Heart left ventricle (tissue), 16 donors: ENCODE data around the gene CALML4. TPM values are rescaled to one million over a fixed set of nuclear protein-coding genes. Genes with fewer than 3 reads are reported as not detected.
"Not testable (repeated sequence)": the region's sequence is repeated elsewhere in the genome, so short reads cannot be mapped to it uniquely, and the experiment has no call there.

Experiments used
- ATAC-seq, 4 donors: fragments of 200-7000 bp; cut with Tn5 transposase; one replicate each; pipeline ENCODE4 v1.9.1; 2020 to 2022; ENCODE audit warnings: moderate library complexity in 4 of 4, mild to moderate bottlenecking in 3 of 4, moderate number of reproducible peaks in 1 of 4
- DNase-seq, 5 donors: peaks; one replicate each; pipeline ENCODE4 v3.0.0-alpha.2; 2020
- H3K27ac ChIP-seq, 12 donors: fragments of 200-600 bp; sonication (generic) in 4 of 12; one replicate each; pipeline versions ENCODE4 v1.5.0 to v1.8.0; 2016 to 2022; ENCODE audit warnings: mild to moderate bottlenecking in 2 of 12
- H3K27me3 ChIP-seq, 9 donors: fragments of 200-600 bp; sonication (generic) in 2 of 9; one replicate each; pipeline versions ENCODE4 v1.5.1 to v1.8.0; 2016 to 2022; ENCODE audit warnings: mild to moderate bottlenecking in 3 of 9
- H3K36me3 ChIP-seq, 9 donors: fragments of 200-600 bp; sonication (generic) in 2 of 9; one replicate each; pipeline versions ENCODE4 v1.5.0 to v1.8.0; 2018 to 2022; ENCODE audit warnings: mild to moderate bottlenecking in 2 of 9
- H3K4me1 ChIP-seq, 12 donors: fragments of 200-600 bp; sonication (generic) in 4 of 12; one replicate each; pipeline versions ENCODE4 v1.5.0 to v1.8.0; 2016 to 2022; ENCODE audit warnings: mild to moderate bottlenecking in 3 of 12
- H3K4me3 ChIP-seq, 12 donors: fragments of 200-600 bp; sonication (generic) in 4 of 12; one replicate each; pipeline versions ENCODE4 v1.5.0 to v1.8.0; 2017 to 2022; ENCODE audit warnings: mild to moderate bottlenecking in 9 of 12, moderate library complexity in 4 of 12
- H3K9me3 ChIP-seq, 12 donors: fragments of 200-600 bp; sonication (generic) in 4 of 12; one replicate each; pipeline versions ENCODE4 v1.5.0 to v1.8.0; 2016 to 2022; ENCODE audit warnings: mild to moderate bottlenecking in 1 of 12
- POLR2A ChIP-seq, 2 donors: fragments of 450-650 bp; IDR thresholded peaks; one replicate each; pipeline ENCODE4 v1.6.1; 2017; ENCODE audit warnings: antibody characterized with exemption in 2 of 2, mild to moderate bottlenecking in 2 of 2, moderate library complexity in 2 of 2
- WGBS, 4 donors: extraction: QIAGEN DNeasy Blood & Tissue Kit in 2 of 4; methylation state at CpG; one replicate each; pipeline versions ENCODE4 v1.1.5 to v1.1.7; 2013 to 2018; 5-methylcytosine and 5-hydroxymethylcytosine counted together
- intact Hi-C, 10 donors: fragments of 100-400 bp; cut with DNase I; formaldehyde crosslinking; loops; one replicate each; pipeline versions ENCODE4 v1.11.1 to v1.14.2; 2022
- polyA plus RNA-seq, 2 donors: library from polyadenylated mRNA; stranded (reverse); fragments of 200-250 nt; gene quantifications; one replicate each; pipeline ENCODE4 v1.2.3, GENCODE V29; 2013
- total RNA-seq, 9 donors: library from RNA; depleted of rRNA in 2 of 9; stranded (reverse); fragments of >200 nt in 2 of 9; fragmentation: NEBNext Ultra II Directional in 3 of 9; extraction: Animal tissue kit (Norgen Biotek cat#: 25700) in 3 of 9; gene quantifications; one replicate each; pipeline versions ENCODE4 v1.1.0 to v1.2.4, GENCODE V29; 2016 to 2023
- TF ChIP-seq, protein P1 (sequence below), 12 donors: fragments of 200-600 bp; sonication (generic) in 4 of 12; IDR thresholded peaks; one replicate each; pipeline versions ENCODE4 v1.5.0 to v1.8.0; 2018 to 2022; ENCODE audit warnings: antibody characterized with exemption in 12 of 12, mild to moderate bottlenecking in 5 of 12
- donor health status: ischemic (EF 13 %, LVEDD 7.1; RV severe dilation, severe dysfunction).
- donor health status: healthy with polysubstance abuse.
- donor health status: DM: no; HTN: yes; CAD: no.
- donor health status: DM: no; HTN: no; CAD: no.
- donor health status: ischemic (EF 25% LVEDD 6.9; RV normal size, moderate dysfunction).
- donor health status: ischemic (EF 25% LVEDD 5.7; RV mildly dilated, moderate dysfunction).
- donor health status: healthy.
- donor health status: DM: yes; HTN: yes; CAD: no.
- donor health status: ischemic (EF 35%, LVEDD 5.7; RV mildly dilated, moderate dysfunction).
- donor health status: nonischemic (EF 11% LVEDD 7.7; RV severe dilation, severe dysfunction).
- donor health status: DM: yes; HTN: yes; CAD: no.
- donor health status: PGD.
- donor health status: ischemic (EF 29% LVEDD 5.4; RV normal size, mild dysfunction).
- donor health status: nonischemic (EF 23%, LVEDD 6.1; RV moderate dilation, normal function).

Gene CALML4
- total and polyA plus RNA-seq, 11 donors, result 0.21 to 6.6 (median 1.5) TPM

DNA sequence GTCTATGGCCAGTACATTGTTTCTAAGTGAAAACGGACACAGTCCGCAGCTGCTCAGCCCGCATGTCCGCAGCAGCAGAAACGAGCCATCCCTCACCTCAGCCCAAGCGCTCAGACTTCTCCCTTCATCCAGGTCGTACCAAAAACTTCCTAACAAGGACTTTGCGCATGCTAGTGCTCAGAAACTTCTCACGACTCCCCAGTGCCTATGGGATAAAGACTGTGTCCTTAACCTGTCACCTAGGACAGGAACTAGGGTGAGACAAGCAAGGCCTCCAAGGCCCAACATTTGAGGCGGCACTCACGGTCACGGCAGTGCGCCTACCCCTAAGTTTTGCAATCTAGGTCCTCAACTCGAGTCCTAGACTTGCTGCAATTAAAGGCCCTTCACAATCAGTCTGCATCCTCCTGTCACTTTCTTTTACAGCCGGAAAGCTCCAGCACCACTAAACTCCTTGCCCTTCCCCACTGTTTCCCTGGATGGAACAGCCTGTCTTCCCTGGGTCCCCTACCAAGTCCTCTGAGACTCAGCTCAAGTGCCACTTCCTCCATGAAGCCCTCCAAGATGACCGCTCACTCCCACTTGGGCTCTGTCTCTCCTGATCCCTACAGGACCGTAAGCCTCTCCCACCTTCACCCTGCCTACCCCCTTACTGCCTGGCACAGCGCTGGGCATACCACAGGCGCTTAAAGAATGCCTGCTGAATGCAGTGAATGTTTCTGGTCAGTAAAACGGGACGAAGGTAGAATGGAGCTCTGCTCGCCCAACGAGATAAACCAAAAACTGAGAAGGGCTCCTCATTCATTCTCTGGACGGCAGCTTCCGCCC lies 23.2 kb upstream of the CALML4 start:
- peaks cover 0 to 34% (median 14%) of the 10 kb centered on the region in 12 donors for H3K4me1 ChIP-seq
- no peaks in the 10 kb centered on the region for H3K36me3 ChIP-seq
- H3K27ac ChIP-seq, result peak overlapping the region in 7 of 12 donors; percentile 71 to 90 (median 85)
- H3K9me3 ChIP-seq, result no peaks in the 10 kb centered on the region
- no peaks in the 10 kb centered on the region for H3K27me3 ChIP-seq
- intact Hi-C loops, result loop anchor here in 1 of 10 donors (10.0 kb wide), 1 partner anchor 64 kb away; no protein-coding TSS in a partner anchor
- ATAC-seq (no peak), DNase-seq (no peak)
- WGBS, 4 donors, result 51 to 70% (median 55%) methylated on average over 21 to 25 of the region's 25 CpGs
- peak overlapping the region; percentile 78 to 99 (median 93) for H3K4me3 ChIP-seq
- TF ChIP-seq POLR2A (IDR thresholded peaks at IDR 0.05), result no peak
- TF ChIP-seq, protein P1, sequence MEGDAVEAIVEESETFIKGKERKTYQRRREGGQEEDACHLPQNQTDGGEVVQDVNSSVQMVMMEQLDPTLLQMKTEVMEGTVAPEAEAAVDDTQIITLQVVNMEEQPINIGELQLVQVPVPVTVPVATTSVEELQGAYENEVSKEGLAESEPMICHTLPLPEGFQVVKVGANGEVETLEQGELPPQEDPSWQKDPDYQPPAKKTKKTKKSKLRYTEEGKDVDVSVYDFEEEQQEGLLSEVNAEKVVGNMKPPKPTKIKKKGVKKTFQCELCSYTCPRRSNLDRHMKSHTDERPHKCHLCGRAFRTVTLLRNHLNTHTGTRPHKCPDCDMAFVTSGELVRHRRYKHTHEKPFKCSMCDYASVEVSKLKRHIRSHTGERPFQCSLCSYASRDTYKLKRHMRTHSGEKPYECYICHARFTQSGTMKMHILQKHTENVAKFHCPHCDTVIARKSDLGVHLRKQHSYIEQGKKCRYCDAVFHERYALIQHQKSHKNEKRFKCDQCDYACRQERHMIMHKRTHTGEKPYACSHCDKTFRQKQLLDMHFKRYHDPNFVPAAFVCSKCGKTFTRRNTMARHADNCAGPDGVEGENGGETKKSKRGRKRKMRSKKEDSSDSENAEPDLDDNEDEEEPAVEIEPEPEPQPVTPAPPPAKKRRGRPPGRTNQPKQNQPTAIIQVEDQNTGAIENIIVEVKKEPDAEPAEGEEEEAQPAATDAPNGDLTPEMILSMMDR (IDR thresholded peaks at IDR 0.05), result no peak

DNA sequence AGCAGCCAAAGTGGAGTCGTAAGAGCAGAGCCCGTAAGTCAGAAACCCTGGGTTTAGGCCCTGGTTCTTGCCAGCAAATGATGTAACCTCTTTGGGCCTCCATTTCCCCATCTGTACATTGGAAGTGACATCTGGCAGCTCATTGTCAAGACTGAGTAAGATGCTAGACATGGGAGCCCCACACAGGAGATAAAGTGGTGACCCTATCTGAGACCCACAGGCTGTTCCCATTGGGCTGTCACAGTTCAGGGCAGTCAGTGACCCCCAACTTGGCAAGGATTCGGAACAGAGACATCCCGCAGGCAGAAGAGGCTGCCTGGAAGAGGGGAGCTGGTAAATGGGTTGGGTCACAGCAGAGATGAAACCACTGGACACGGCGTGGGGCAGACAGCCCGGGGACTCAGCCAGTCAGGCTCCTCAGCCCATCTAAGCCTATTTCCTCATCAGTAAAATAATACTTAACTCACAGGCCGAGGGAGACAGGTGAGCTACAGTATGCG lies 22.6 kb upstream of the CALML4 start:
- DNase-seq (no peak), ATAC-seq (no peak)
- Histone ChIP-seq H3K9me3 (no peaks in the 10 kb centered on the region), H3K4me1 (peaks cover 0 to 29% (median 14%) of the 10 kb centered on the region in 12 donors), H3K27me3 (no peaks in the 10 kb centered on the region), H3K36me3 (no peaks in the 10 kb centered on the region), H3K27ac (no peak overlapping the region), H3K4me3 (peak overlapping the region in 1 of 12 donors; percentile 94)
- TF ChIP-seq POLR2A (IDR thresholded peaks at IDR 0.05), result no peak
- TF ChIP-seq, protein P1 (IDR thresholded peaks at IDR 0.05), result no peak
- intact Hi-C loops, result loop anchor here in 1 of 10 donors (10.0 kb wide), 1 partner anchor 63 kb away; no protein-coding TSS in a partner anchor
- WGBS, 4 donors, result 90 to 92% (median 91%) methylated on average over 9 of the region's 9 CpGs

DNA sequence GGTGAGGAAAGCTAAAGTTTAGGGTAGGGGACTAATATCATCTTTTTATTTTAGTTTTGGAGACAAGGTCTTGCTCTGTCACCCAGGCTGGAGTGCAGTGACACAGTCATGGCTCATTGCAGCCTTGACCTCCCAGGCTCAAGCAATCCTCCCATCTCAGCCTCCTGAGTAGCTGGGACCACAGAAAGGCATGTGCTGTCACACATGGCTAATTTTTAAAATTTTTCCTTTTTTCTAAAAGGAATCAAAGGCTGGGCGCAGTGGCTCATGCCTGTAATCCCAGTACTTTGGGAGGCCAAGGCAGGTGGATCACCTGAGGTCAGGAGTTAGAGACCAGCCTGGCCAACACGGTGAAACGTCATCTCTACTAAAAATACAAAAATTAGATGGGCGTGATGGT lies 20.3 kb upstream of the CALML4 start:
- intact Hi-C loops, result loop anchor here in 1 of 10 donors (10.0 kb wide), 1 partner anchor 61 kb away; no protein-coding TSS in a partner anchor
- not testable (repeated sequence) for ATAC-seq, H3K36me3 ChIP-seq, H3K27me3 ChIP-seq, H3K27ac ChIP-seq, H3K4me3 ChIP-seq, H3K9me3 ChIP-seq, DNase-seq
- peaks cover 0 to 23% (median 14%) of the 10 kb centered on the region in 12 donors for H3K4me1 ChIP-seq
- 96 to 100% (median 97%) methylated on average over 4 of the region's 4 CpGs for WGBS, 4 donors

DNA sequence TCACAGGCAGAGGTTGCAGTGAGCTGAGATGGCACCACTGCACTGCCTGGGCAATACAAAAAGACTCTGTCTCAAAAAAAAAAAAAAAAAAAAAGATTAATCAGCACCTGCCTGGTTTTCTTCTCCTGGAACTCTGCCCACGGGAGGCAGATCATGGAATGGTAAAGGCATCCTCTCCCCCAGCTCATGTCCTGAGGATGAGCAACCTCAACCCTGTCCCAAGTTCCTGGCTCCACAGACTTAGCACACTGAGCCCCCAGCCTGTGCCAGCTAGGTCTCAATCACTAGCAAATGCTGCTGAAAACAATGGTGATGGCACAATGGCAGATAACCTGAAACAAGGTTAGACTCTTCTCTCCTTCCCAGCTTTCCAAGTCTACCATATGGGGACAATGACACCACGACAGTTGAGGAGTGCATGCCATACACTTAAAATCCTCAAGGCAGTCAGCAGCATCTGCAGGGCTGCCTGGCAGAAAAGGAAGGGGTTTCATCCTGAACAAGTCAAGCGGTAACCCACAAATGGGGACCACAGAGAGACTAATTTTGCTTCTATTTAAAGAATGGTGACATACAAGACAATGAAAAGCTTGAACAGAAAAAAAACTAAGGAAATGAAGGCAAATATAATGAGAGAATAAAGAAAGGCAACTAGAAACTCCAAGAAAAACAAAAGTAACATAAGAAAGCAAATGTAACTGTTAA lies 19.6 kb upstream of the CALML4 start:
- 75 to 80% (median 76%) methylated on average over 3 of the region's 3 CpGs for WGBS, 4 donors
- H3K4me3 ChIP-seq, result no peak overlapping the region
- H3K27ac ChIP-seq, result no peak overlapping the region
- intact Hi-C loops, result loop anchor here in 1 of 10 donors (10.0 kb wide), 1 partner anchor 60 kb away; no protein-coding TSS in a partner anchor
- DNase-seq (no peak), ATAC-seq (no peak)
- TF ChIP-seq, protein P1 (IDR thresholded peaks at IDR 0.05), result no peak
- TF ChIP-seq POLR2A (IDR thresholded peaks at IDR 0.05), result no peak
- H3K27me3 ChIP-seq, result no peaks in the 10 kb centered on the region
- H3K9me3 ChIP-seq, result no peaks in the 10 kb centered on the region
- H3K4me1 ChIP-seq, result peaks cover 0 to 17% (median 10%) of the 10 kb centered on the region in 12 donors
- H3K36me3 ChIP-seq, result no peaks in the 10 kb centered on the region
